ENCODE measurements around the gene SWAP70. TPM values are rescaled to one million over a fixed set of nuclear protein-coding genes. Genes with fewer than 3 reads are reported as not detected.

The SWAP70 gene
- total and polyA plus RNA-seq, 10 of the 15 experiments (the other 5 are each of a cell fraction or from before 2014, with no cell fraction given) = 20.6 to 62.4 (median 41.7) TPM

- FAIRE-seq (no peak), DNase-seq (ENCODE audit: low read depth, low spot score) (no peak), ATAC-seq (no peak)
- ChIA-PET RAD21 (ENCODE audit: unreplicated experiment) (interaction anchor here (0.6 to 0.7 kb wide), 2 partner anchors 61 to 217 kb away, joined by 3 read pairs; no protein-coding TSS in a partner anchor), SMC1A (ENCODE audit: uncharacterized antibody, unreplicated experiment) (interaction anchor here (0.6 to 1.7 kb wide), 4 partner anchors 9 to 193 kb away, joined by 3 to 10 read pairs (median 4); no protein-coding TSS in a partner anchor), POLR2A (interaction anchor here (1.5 kb wide), 1 partner anchor 10 kb away, joined by 5 read pairs; no protein-coding TSS in a partner anchor), CTCF (interaction anchor here (0.6 to 2.5 kb wide), 4 partner anchors 18 to 182 kb away, joined by 3 to 11 read pairs (median 4); no protein-coding TSS in a partner anchor)
- H3K9ac ChIP-seq (ENCODE audit: control insufficient read depth, insufficient read depth, low read length) = no peak overlapping the region
- intact Hi-C loops (cut with micrococcal nuclease; ENCODE audit: unreplicated experiment) = no loop called here
- H3K4me3 ChIP-seq = no peak overlapping the region
- BruUV-seq (replicated peaks) = no TSS peak
- no peak overlapping the region for H2AFZ ChIP-seq (ENCODE audit: control insufficient read depth, low read depth, low read length)
- no peaks in the 10 kb centered on the region for H4K20me1 ChIP-seq (ENCODE audit: control insufficient read depth, insufficient read depth)
- peaks cover 0 to 2% of the 10 kb centered on the region in 2 experiments; a peak in 1 of 4 replicates for H3K36me3 ChIP-seq (ENCODE audit: control insufficient read depth in 2 of 2, insufficient read depth in 2 of 2, low read length in 1 of 2)
- 32% methylated on average over 3 of the region's 3 CpGs for WGBS (ENCODE audit: insufficient coverage, insufficient replicate concordance, low lambda C conversion rate, missing lambda C conversion rate)
- H3K4me1 ChIP-seq (ENCODE audit: control insufficient read depth, insufficient read depth, low read length) = peaks cover 30% of the 10 kb centered on the region
- H3K27ac ChIP-seq (ENCODE audit: control insufficient read depth, insufficient read depth) = no peak overlapping the region
- no peak overlapping the region for H3K4me2 ChIP-seq (ENCODE audit: control insufficient read depth, insufficient read depth)
- no peaks in the 10 kb centered on the region for H3K27me3 ChIP-seq (replicated peaks in 1 of 2; ENCODE audit: control insufficient read depth in 2 of 2, insufficient read depth in 2 of 2, low read length in 1 of 2)
- H3K79me2 ChIP-seq (ENCODE audit: control insufficient read depth, insufficient read depth, low read length) = no peaks in the 10 kb centered on the region; the same call in 1 of the 2 replicates
- no peaks in the 10 kb centered on the region for H3K9me3 ChIP-seq (replicated peaks; ENCODE audit: control insufficient read depth, insufficient read depth, low read length)
- in situ Hi-C loops (cut with MboI) = no loop called here
- TF ChIP-seq ETV6 (conservative IDR thresholded peaks at IDR 0.05 in 1 of 2, IDR thresholded peaks at IDR 0.05 in 1 of 2; ENCODE audit: borderline replicate concordance in 1 of 2, low read depth in 1 of 2) (no peak), STAT3 (IDR thresholded peaks at IDR 0.05; ENCODE audit: low read depth, low read length) (no peak), RCOR1 (conservative IDR thresholded peaks at IDR 0.05; ENCODE audit: low read depth, low read length) (no peak), ZNF592 (IDR thresholded peaks at IDR 0.05) (no peak), TAF1 (IDR thresholded peaks at IDR 0.05; ENCODE audit: borderline replicate concordance, low read depth, low read length) (no peak), JUND (IDR thresholded peaks at IDR 0.05; ENCODE audit: low read depth, low read length) (no peak), IKZF1 (conservative IDR thresholded peaks at IDR 0.05) (no peak), NR2F1 (conservative IDR thresholded peaks at IDR 0.05) (no peak), CREM (IDR thresholded peaks at IDR 0.05; ENCODE audit: low read depth) (no peak), MLLT1 (IDR thresholded peaks at IDR 0.05) (no peak), RAD21 (IDR thresholded peaks at IDR 0.05; ENCODE audit: insufficient read depth, low read depth, low read length) (no peak), BMI1 (IDR thresholded peaks at IDR 0.05; ENCODE audit: borderline replicate concordance) (no peak), ELK1 (IDR thresholded peaks at IDR 0.05; ENCODE audit: low read depth, low read length) (no peak)
These were observed 64.2 kb downstream of the SWAP70 start for GRCh38 chr11:9728058-9728457.

All from GM12878 (cell line).